Subcutaneous abdominal adipose tissue (tissue), 5 donors: ENCODE measurements around the gene UBQLNL.

Source experiments
- H3K27ac ChIP-seq: one replicate; pipeline ENCODE4 v1.7.0; 2013; ENCODE audit warnings: low read depth, mild to moderate bottlenecking, inconsistent platforms, low read length, moderate library complexity
- H3K27me3 ChIP-seq, 5 donors: one replicate each; pipeline ENCODE4 v1.7.0; 2013; ENCODE audit warnings: low read length in 5 of 5, inconsistent platforms in 1 of 5; ENCODE audit not compliant: control insufficient read depth in 5 of 5, insufficient read depth in 4 of 5
- H3K36me3 ChIP-seq, 5 donors: one replicate each; pipeline ENCODE4 v1.7.0; 2013; ENCODE audit warnings: low read length in 5 of 5; ENCODE audit not compliant: control insufficient read depth in 5 of 5, insufficient read depth in 5 of 5
- H3K4me1 ChIP-seq, 5 donors: one replicate each; pipeline ENCODE4 v1.7.0; 2013; ENCODE audit warnings: low read length in 5 of 5, mild to moderate bottlenecking in 3 of 5, moderate library complexity in 1 of 5; ENCODE audit not compliant: control insufficient read depth in 5 of 5, insufficient read depth in 5 of 5
- H3K4me3 ChIP-seq, 5 donors: one replicate each; pipeline ENCODE4 v1.7.0; 2013; ENCODE audit warnings: low read length in 5 of 5, low read depth in 1 of 5
- H3K9ac ChIP-seq, 5 donors: one replicate each; pipeline ENCODE4 v1.7.0; 2013; ENCODE audit warnings: low read length in 5 of 5, mild to moderate bottlenecking in 4 of 5, moderate library complexity in 3 of 5
- H3K9me3 ChIP-seq, 5 donors: one replicate each; pipeline ENCODE4 v1.7.0; 2013; ENCODE audit warnings: low read length in 5 of 5; ENCODE audit not compliant: control insufficient read depth in 5 of 5
- donor health status: healthy.
- donor health status: healthy.
- donor health status: healthy.
- donor health status: healthy.
- donor health status: healthy.

Gene UBQLNL

GRCh38 chr11:5516599-5516998 lies at the start of gene UBQLNL:
Gene UBQLNL, minus strand, starts transcription at chr11:5516699. Its CDS starts 258 bp downstream, at chr11:5516441.
- no peak within 1 kb of the TSS for H3K9ac ChIP-seq
- no peak within 1 kb of the TSS for H3K27ac ChIP-seq
- no peaks in the 10 kb centered on the region for H3K4me1 ChIP-seq
- H3K36me3 ChIP-seq, result no peaks in the 10 kb centered on the region
- H3K27me3 ChIP-seq, result no peaks in the 10 kb centered on the region
- H3K9me3 ChIP-seq, result no peaks in the 10 kb centered on the region
- no peak within 1 kb of the TSS for H3K4me3 ChIP-seq

- H3K9ac ChIP-seq, result no peak overlapping the region
- H3K9me3 ChIP-seq, result no peaks in the 10 kb centered on the region
- H3K4me1 ChIP-seq, result no peaks in the 10 kb centered on the region
- H3K27ac ChIP-seq, result no peak overlapping the region
- H3K36me3 ChIP-seq, result no peaks in the 10 kb centered on the region
- no peak overlapping the region for H3K4me3 ChIP-seq
- H3K27me3 ChIP-seq, result no peaks in the 10 kb centered on the region
Measured at GRCh38 chr11:5564259-5565019, 47.9 kb upstream of the UBQLNL start.

- no peaks in the 10 kb centered on the region for H3K36me3 ChIP-seq
- no peak overlapping the region for H3K4me3 ChIP-seq
- no peak overlapping the region for H3K27ac ChIP-seq
- no peaks in the 10 kb centered on the region for H3K9me3 ChIP-seq
- H3K4me1 ChIP-seq, result peaks cover 0 to 6% (median 0%) of the 10 kb centered on the region in 5 donors
- no peaks in the 10 kb centered on the region for H3K27me3 ChIP-seq
- no peak overlapping the region for H3K9ac ChIP-seq
Measured at GRCh38 chr11:5557751-5558150, 41.3 kb upstream of the UBQLNL start.

- Histone ChIP-seq H3K27ac (no peak overlapping the region), H3K4me3 (no peak overlapping the region), H3K9me3 (no peaks in the 10 kb centered on the region), H3K36me3 (no peaks in the 10 kb centered on the region), H3K4me1 (peaks cover 0 to 6% (median 0%) of the 10 kb centered on the region in 5 donors), H3K9ac (no peak overlapping the region), H3K27me3 (no peaks in the 10 kb centered on the region)
Measured at GRCh38 chr11:5556596-5557188, 40.2 kb upstream of the UBQLNL start.

- H3K4me3 ChIP-seq, result no peak overlapping the region
- H3K27me3 ChIP-seq, result no peaks in the 10 kb centered on the region
- no peak overlapping the region for H3K9ac ChIP-seq
- H3K9me3 ChIP-seq, result no peaks in the 10 kb centered on the region
- peaks cover 0 to 6% (median 0%) of the 10 kb centered on the region in 5 donors for H3K4me1 ChIP-seq
- H3K36me3 ChIP-seq, result no peaks in the 10 kb centered on the region
- H3K27ac ChIP-seq, result no peak overlapping the region
Measured at GRCh38 chr11:5553343-5553742, 36.8 kb upstream of the UBQLNL start.

- H3K4me3 ChIP-seq, result no peak overlapping the region
- H3K36me3 ChIP-seq, result no peaks in the 10 kb centered on the region
- H3K9ac ChIP-seq, result no peak overlapping the region
- no peaks in the 10 kb centered on the region for H3K9me3 ChIP-seq
- H3K4me1 ChIP-seq, result no peaks in the 10 kb centered on the region
- no peaks in the 10 kb centered on the region for H3K27me3 ChIP-seq
- H3K27ac ChIP-seq, result no peak overlapping the region
Measured at GRCh38 chr11:5550440-5551095, 34.1 kb upstream of the UBQLNL start.

- H3K4me3 ChIP-seq, result no peak within 1 kb of the TSS
- no peaks in the 10 kb centered on the region for H3K27me3 ChIP-seq
Measured at GRCh38 chr11:5548440-5548839, 31.9 kb upstream of the UBQLNL start, which contains the start of gene OR52H1. Gene OR52H1, minus strand, starts transcription at chr11:5548540. Its CDS starts 3,035 bp downstream, at chr11:5545505.

GRCh38 chr11:5547982-5548381 lies 31.5 kb upstream of the UBQLNL start:
- H3K4me3 ChIP-seq, result no peak overlapping the region
- H3K9ac ChIP-seq, result no peak overlapping the region
- no peaks in the 10 kb centered on the region for H3K36me3 ChIP-seq
- no peaks in the 10 kb centered on the region for H3K9me3 ChIP-seq
- no peak overlapping the region for H3K27ac ChIP-seq
- no peaks in the 10 kb centered on the region for H3K27me3 ChIP-seq
- H3K4me1 ChIP-seq, result no peaks in the 10 kb centered on the region

More at GRCh38 chr11:5548440-5548839, 31.9 kb upstream of the UBQLNL start, which contains the start of gene OR52H1:
- Histone ChIP-seq H3K4me1 (no peaks in the 10 kb centered on the region), H3K27ac (no peak within 1 kb of the TSS), H3K36me3 (no peaks in the 10 kb centered on the region), H3K9ac (no peak within 1 kb of the TSS), H3K9me3 (no peaks in the 10 kb centered on the region)

GRCh38 chr11:5546457-5546856 lies 30.0 kb upstream of the UBQLNL start:
- Histone ChIP-seq H3K9me3 (no peaks in the 10 kb centered on the region), H3K36me3 (no peaks in the 10 kb centered on the region), H3K9ac (no peak overlapping the region), H3K4me1 (no peaks in the 10 kb centered on the region), H3K27me3 (no peaks in the 10 kb centered on the region), H3K27ac (no peak overlapping the region), H3K4me3 (no peak overlapping the region)

- Histone ChIP-seq H3K4me3 (no peak overlapping the region), H3K36me3 (no peaks in the 10 kb centered on the region), H3K27ac (no peak overlapping the region), H3K4me1 (no peaks in the 10 kb centered on the region), H3K27me3 (no peaks in the 10 kb centered on the region), H3K9me3 (no peaks in the 10 kb centered on the region), H3K9ac (no peak overlapping the region)
Measured at GRCh38 chr11:5541427-5541826, 24.9 kb upstream of the UBQLNL start.
